Thyroid gland (tissue), 4 donors: ENCODE data around the gene USP2. TPM values are rescaled to one million over a fixed set of nuclear protein-coding genes. Genes with fewer than 3 reads are reported as not detected.

Source experiments
- DNase-seq, 2 donors: peaks; one replicate each; pipeline ENCODE4 v3.0.0-alpha.2; 2019
- H3K27ac ChIP-seq, 3 donors: fragments of 200-600 bp; sonication (generic); 1 replicate in 2 of 3; 2 replicates in 1 of 3; pipeline ENCODE4 v1.5.1; 2016 to 2019; ENCODE audit warnings: mild to moderate bottlenecking in 1 of 3, moderate library complexity in 1 of 3
- H3K27me3 ChIP-seq: fragments of 200-600 bp; sonication (generic); one replicate; pipeline ENCODE4 v1.5.1; 2019
- H3K36me3 ChIP-seq, 2 donors: fragments of 200-600 bp; sonication (generic); one replicate each; pipeline ENCODE4 v1.5.1; 2016 to 2019
- H3K4me1 ChIP-seq, 2 donors: fragments of 200-600 bp; sonication (generic); one replicate each; pipeline ENCODE4 v1.5.1; 2017 to 2019
- H3K4me3 ChIP-seq, 3 donors: fragments of 200-600 bp; sonication (generic); replicated peaks in 1 of 3; 1 replicate in 2 of 3; 2 replicates in 1 of 3; pipeline ENCODE4 v1.5.1; 2016; ENCODE audit warnings: mild to moderate bottlenecking in 1 of 3
- H3K9me3 ChIP-seq: fragments of 200-600 bp; sonication (generic); one replicate; pipeline ENCODE4 v1.5.1; 2017
- CTCF ChIP-seq, 6 experiments: fragments of 200-600 bp in 3 of 6; fragments of 450-650 bp in 3 of 6; sonication (generic) in 3 of 6; IDR thresholded peaks; one replicate each; pipeline ENCODE4 v1.5.1; 2016 to 2019; ENCODE audit warnings: antibody characterized with exemption in 6 of 6, mild to moderate bottlenecking in 2 of 6, inconsistent platforms in 1 of 6, moderate library complexity in 1 of 6
- POLR2A ChIP-seq, 2 donors: fragments of 450-650 bp; IDR thresholded peaks; one replicate each; pipeline ENCODE4 v1.6.1; 2017; ENCODE audit warnings: antibody characterized with exemption in 2 of 2, mild to moderate bottlenecking in 2 of 2, moderate library complexity in 1 of 2
- WGBS, 2 donors: methylation state at CpG; one replicate each; pipeline ENCODE4 v1.1.5; 2017; 5-methylcytosine and 5-hydroxymethylcytosine counted together
- intact Hi-C: fragments of 100-400 bp; cut with DNase I; formaldehyde crosslinking; loops from one replicate; pipeline ENCODE4 v1.15.1; 2023
- total RNA-seq, 4 donors: library from RNA; depleted of rRNA; stranded (reverse); fragments of >200 nt; gene quantifications; one replicate each; pipeline ENCODE4 v1.2.3, GENCODE V29; 2016

Gene USP2
- total RNA-seq, 4 donors from 2014 or later = 2.0 to 5.3 (median 4.6) TPM

- no peaks in the 10 kb centered on the region for H3K27me3 ChIP-seq
These were observed 33.2 kb upstream of the USP2 start for GRCh38 chr11:119414734-119415133.

DNA sequence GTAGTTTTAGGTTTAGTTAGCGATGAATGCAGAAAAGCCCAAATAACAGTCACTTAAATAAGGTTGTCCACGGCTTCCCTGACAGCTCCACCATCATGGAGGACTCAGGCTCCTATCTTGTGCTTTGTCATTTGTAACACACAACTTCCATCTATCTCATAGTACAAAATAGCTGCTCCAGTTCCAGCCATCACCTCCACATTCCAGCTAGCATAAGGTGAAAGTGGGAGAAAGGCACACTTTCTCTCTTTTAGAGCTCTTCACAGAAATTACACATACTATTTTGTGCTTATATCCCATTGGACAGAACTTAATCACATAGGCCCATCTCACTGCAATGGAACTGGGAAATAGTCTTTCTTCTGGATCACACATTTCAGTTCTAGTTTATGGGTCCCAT is 32.8 kb upstream of the USP2 start:
- DNase-seq = no peak
- Histone ChIP-seq H3K4me3 (no peak overlapping the region), H3K27me3 (no peaks in the 10 kb centered on the region), H3K36me3 (no peaks in the 10 kb centered on the region), H3K9me3 (no peaks in the 10 kb centered on the region), H3K4me1 (peaks cover 23 to 25% of the 10 kb centered on the region in 2 donors), H3K27ac (no peak overlapping the region)
- WGBS, 2 donors = 97 to 98% methylated on average over 2 of the region's 2 CpGs
- intact Hi-C loops = no loop called here
- no peak for TF ChIP-seq CTCF (IDR thresholded peaks at IDR 0.05)
- TF ChIP-seq POLR2A (IDR thresholded peaks at IDR 0.05) = no peak

More at GRCh38 chr11:119414734-119415133, 33.2 kb upstream of the USP2 start:
- H3K4me3 ChIP-seq = no peak overlapping the region
- no peak overlapping the region for H3K27ac ChIP-seq
- peaks cover 26 to 29% of the 10 kb centered on the region in 2 donors for H3K4me1 ChIP-seq
- TF ChIP-seq POLR2A (IDR thresholded peaks at IDR 0.05) (no peak), CTCF (IDR thresholded peaks at IDR 0.05) (no peak)
- intact Hi-C loops = no loop called here
- H3K9me3 ChIP-seq = no peaks in the 10 kb centered on the region
- no peak for DNase-seq
- H3K36me3 ChIP-seq = no peaks in the 10 kb centered on the region

- Histone ChIP-seq H3K9me3 (no peaks in the 10 kb centered on the region), H3K4me3 (no peak overlapping the region), H3K36me3 (no peaks in the 10 kb centered on the region), H3K27ac (no peak overlapping the region), H3K4me1 (peaks cover 2 to 3% of the 10 kb centered on the region in 2 donors), H3K27me3 (no peaks in the 10 kb centered on the region)
- intact Hi-C loops = no loop called here
- no peak for DNase-seq
- 94 to 99% methylated on average over 2 of the region's 2 CpGs for WGBS, 2 donors
- TF ChIP-seq CTCF (IDR thresholded peaks at IDR 0.05) (no peak), POLR2A (IDR thresholded peaks at IDR 0.05) (no peak)
These were observed 30.6 kb upstream of the USP2 start for GRCh38 chr11:119412072-119412471.

GRCh38 chr11:119410501-119410900 is 29.0 kb upstream of the USP2 start:
- Histone ChIP-seq H3K4me1 (no peaks in the 10 kb centered on the region), H3K27me3 (no peaks in the 10 kb centered on the region), H3K36me3 (no peaks in the 10 kb centered on the region), H3K4me3 (no peak overlapping the region), H3K27ac (no peak overlapping the region), H3K9me3 (no peaks in the 10 kb centered on the region)
- TF ChIP-seq CTCF (IDR thresholded peaks at IDR 0.05) = no peak
- no peak for TF ChIP-seq POLR2A (IDR thresholded peaks at IDR 0.05)
- WGBS, 2 donors = 84 to 93% methylated on average over 1 of the region's 1 CpG
- intact Hi-C loops = no loop called here
- no peak for DNase-seq

DNA sequence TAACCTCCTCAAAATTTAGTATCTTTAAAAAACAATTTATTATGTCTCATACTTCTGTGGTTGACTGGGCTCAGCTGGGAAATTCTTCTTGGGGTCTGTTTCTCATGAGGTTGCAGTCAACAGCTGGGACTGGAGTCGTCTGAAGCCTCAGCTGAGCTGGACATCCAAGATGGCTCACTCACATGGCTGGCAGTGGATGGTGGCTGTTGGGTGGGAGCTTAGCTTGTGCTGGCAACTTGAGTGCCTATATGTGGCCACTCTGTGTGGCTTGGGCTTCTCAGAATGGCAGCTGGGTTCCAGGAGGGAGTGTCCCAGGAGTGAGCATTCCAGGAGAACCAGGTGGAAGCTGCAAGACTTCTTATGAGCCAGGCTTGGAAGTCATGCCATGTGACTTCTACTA is 28.2 kb upstream of the USP2 start:
- TF ChIP-seq CTCF (IDR thresholded peaks at IDR 0.05) = no peak
- TF ChIP-seq POLR2A (IDR thresholded peaks at IDR 0.05) = no peak
- 80 to 90% methylated on average over 1 of the region's 1 CpG for WGBS, 2 donors
- Histone ChIP-seq H3K36me3 (no peaks in the 10 kb centered on the region), H3K9me3 (no peaks in the 10 kb centered on the region), H3K27ac (no peak overlapping the region), H3K4me1 (no peaks in the 10 kb centered on the region), H3K27me3 (no peaks in the 10 kb centered on the region), H3K4me3 (no peak overlapping the region)
- intact Hi-C loops = no loop called here
- no peak for DNase-seq
